Thyroid gland (tissue), 4 donors: ENCODE results near the gene FRMD8.
A peak's percentile ranks its signal among the peaks of the same experiment; 100 is the strongest.

ENCODE experiments used
- POLR2A ChIP-seq, 2 donors: fragments of 450-650 bp; IDR thresholded peaks; one replicate each; pipeline ENCODE4 v1.6.1; 2017; ENCODE audit warnings: antibody characterized with exemption in 2 of 2, mild to moderate bottlenecking in 2 of 2, moderate library complexity in 1 of 2
- TF ChIP-seq, protein P1 (sequence below), 6 experiments: fragments of 200-600 bp in 3 of 6; fragments of 450-650 bp in 3 of 6; sonication (generic) in 3 of 6; IDR thresholded peaks; one replicate each; pipeline ENCODE4 v1.5.1; 2016 to 2019; ENCODE audit warnings: antibody characterized with exemption in 6 of 6, mild to moderate bottlenecking in 2 of 6, inconsistent platforms in 1 of 6, moderate library complexity in 1 of 6

DNA sequence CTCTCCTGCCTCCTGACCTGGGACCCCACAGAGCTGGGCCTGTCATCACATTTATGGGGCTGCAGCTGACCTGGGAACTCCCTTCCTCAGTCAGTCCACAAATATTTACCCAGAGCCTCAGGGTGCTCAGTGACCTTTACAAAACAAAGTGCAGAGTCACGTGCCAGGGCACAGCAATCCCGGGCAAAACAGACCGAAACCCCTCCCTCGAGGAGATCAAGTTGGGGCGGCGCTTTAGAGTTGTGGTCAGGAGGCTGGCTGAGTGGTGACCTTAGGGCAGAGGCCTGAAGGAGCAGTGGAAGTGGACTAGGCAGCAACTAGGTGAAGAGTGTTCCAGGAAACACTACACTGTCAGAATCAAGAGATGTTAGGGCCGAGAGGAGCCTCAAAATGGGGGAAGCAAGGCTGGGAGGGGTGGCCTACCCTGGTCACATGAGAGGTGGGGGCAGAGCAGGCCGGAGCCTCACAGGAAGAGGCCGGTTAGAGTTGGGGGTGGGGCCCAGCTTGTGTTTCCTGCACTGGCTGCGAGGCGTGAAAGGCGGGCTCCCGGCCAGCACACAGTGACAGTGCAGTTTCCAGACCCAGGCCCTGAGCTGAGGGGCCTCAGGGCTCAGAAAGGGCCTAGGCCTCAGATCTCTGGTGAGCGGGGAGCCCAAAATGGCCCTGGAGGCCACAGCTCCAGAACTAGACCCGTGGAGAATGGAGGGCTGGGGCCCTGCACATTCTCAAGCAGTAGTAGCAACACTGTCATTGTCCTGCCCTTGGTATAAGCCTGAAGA, 32.4 kb downstream of the FRMD8 start:
- TF ChIP-seq, protein P1, sequence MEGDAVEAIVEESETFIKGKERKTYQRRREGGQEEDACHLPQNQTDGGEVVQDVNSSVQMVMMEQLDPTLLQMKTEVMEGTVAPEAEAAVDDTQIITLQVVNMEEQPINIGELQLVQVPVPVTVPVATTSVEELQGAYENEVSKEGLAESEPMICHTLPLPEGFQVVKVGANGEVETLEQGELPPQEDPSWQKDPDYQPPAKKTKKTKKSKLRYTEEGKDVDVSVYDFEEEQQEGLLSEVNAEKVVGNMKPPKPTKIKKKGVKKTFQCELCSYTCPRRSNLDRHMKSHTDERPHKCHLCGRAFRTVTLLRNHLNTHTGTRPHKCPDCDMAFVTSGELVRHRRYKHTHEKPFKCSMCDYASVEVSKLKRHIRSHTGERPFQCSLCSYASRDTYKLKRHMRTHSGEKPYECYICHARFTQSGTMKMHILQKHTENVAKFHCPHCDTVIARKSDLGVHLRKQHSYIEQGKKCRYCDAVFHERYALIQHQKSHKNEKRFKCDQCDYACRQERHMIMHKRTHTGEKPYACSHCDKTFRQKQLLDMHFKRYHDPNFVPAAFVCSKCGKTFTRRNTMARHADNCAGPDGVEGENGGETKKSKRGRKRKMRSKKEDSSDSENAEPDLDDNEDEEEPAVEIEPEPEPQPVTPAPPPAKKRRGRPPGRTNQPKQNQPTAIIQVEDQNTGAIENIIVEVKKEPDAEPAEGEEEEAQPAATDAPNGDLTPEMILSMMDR (IDR thresholded peaks at IDR 0.05) = no peak
- TF ChIP-seq POLR2A (IDR thresholded peaks at IDR 0.05) = peak; percentile 46 to 75
